A549 (cell line): Measurements from ENCODE around the gene CACNA1I. TPM values are rescaled to one million over a fixed set of nuclear protein-coding genes. Genes with fewer than 3 reads are reported as not detected.

ENCODE experiments used
- ATAC-seq, 2 experiments: fragments of 200-7000 bp in 1 of 2; fragments of >200 bp in 1 of 2; cut with Nextera tagmentation in 1 of 2; cut with Tn5 transposase in 1 of 2; 3 replicates each; pipeline versions ENCODE4 v1.8.0 to v1.9.1; 2018 to 2020; ENCODE audit warnings: mild to moderate bottlenecking in 1 of 2, moderate library complexity in 1 of 2
- CTCF ChIA-PET: fragments of 300-600 bp; sonication (Branson Sonifier 250); formaldehyde crosslinking; extraction: SDS; loops from one replicate; lab custom pipeline; 2021; ENCODE audit warnings: antibody characterized with exemption, inconsistent platforms; lab: Yijun Ruan, JAX
- POLR2A ChIA-PET: fragments of 350-600 bp; formaldehyde crosslinking; extraction: SDS; loops from one replicate; lab custom pipeline; 2021; ENCODE audit warnings: antibody characterized with exemption, inconsistent platforms; lab: Yijun Ruan, JAX
- DNase-seq, 2 experiments: peaks; one replicate each; pipeline versions ENCODE4 v3.0.0 to v3.0.0-alpha.2; 2011 to 2016; ENCODE audit warnings: low read depth in 1 of 2, low spot score in 1 of 2
- FAIRE-seq: peaks from 2 replicates; lab custom pipeline; 2011; peaks lifted over from hg19 to GRCh38; lab: Jason Lieb, UNC
- H3K27ac ChIP-seq, 2 experiments: fragments of >200 bp; sonication (Bioruptor Twin); formaldehyde crosslinking; 3 replicates each; pipeline ENCODE4 v1.5.1; 2016 to 2017
- H3K4me1 ChIP-seq: fragments of >200 bp; sonication (Bioruptor Twin); formaldehyde crosslinking; 3 replicates; pipeline ENCODE4 v1.6.1; 2016
- H3K4me2 ChIP-seq: fragments of >200 bp; sonication (Bioruptor Twin); formaldehyde crosslinking; 3 replicates; pipeline ENCODE4 v1.6.1; 2016
- H3K4me3 ChIP-seq: fragments of >200 bp; sonication (Bioruptor Twin); formaldehyde crosslinking; 3 replicates; pipeline ENCODE4 v1.5.1; 2016
- H3K9me3 ChIP-seq: fragments of >200 bp; sonication (Bioruptor Twin); formaldehyde crosslinking; 3 replicates; pipeline ENCODE4 v1.6.1; 2016
- CBX2 ChIP-seq: fragments of 200-600 bp; sonication (generic); IDR thresholded peaks from 2 replicates; pipeline ENCODE4 v1.6.1; 2016; ENCODE audit warnings: low read depth, mild to moderate bottlenecking, borderline replicate concordance
- CEBPB ChIP-seq, 2 experiments: fragments of >200 bp in 1 of 2; sonication (Bioruptor Twin) in 1 of 2; formaldehyde crosslinking in 1 of 2; IDR thresholded peaks; 2 replicates each; pipeline ENCODE4 v1.6.1; 2012 to 2016
- CTCF ChIP-seq: fragments of >200 bp; sonication (Bioruptor Twin); formaldehyde crosslinking; IDR thresholded peaks from 3 replicates; pipeline ENCODE4 v1.5.1; 2016
- EHF ChIP-seq: fragments of 250-450 bp; sonication (Bioruptor Pico); IDR thresholded peaks from 2 replicates; pipeline ENCODE4 v1.5.0; 2020; ENCODE audit warnings: mild to moderate bottlenecking
- FOXS1 ChIP-seq: fragments of 250-450 bp; sonication (Bioruptor Pico); IDR thresholded peaks from 2 replicates; pipeline ENCODE4 v1.5.0; 2020; ENCODE audit warnings: mild to moderate bottlenecking, moderate library complexity
- HMGXB4 ChIP-seq: fragments of 250-450 bp; sonication (Bioruptor Pico); IDR thresholded peaks from 2 replicates; pipeline ENCODE4 v1.5.0; 2021; ENCODE audit warnings: mild to moderate bottlenecking, moderate library complexity, borderline replicate concordance
- HOXA7 ChIP-seq: fragments of 250-450 bp; sonication (Bioruptor Pico); IDR thresholded peaks from 2 replicates; pipeline ENCODE4 v1.5.0; 2020; ENCODE audit warnings: mild to moderate bottlenecking, moderate library complexity
- HOXB13 ChIP-seq: fragments of 250-450 bp; sonication (Bioruptor Pico); IDR thresholded peaks from 2 replicates; pipeline ENCODE4 v1.5.0; 2020; ENCODE audit warnings: low read depth, mild to moderate bottlenecking, moderate library complexity
- HOXB5 ChIP-seq: fragments of 250-450 bp; sonication (Bioruptor Pico); IDR thresholded peaks from 2 replicates; pipeline ENCODE4 v1.5.0; 2020; ENCODE audit warnings: mild to moderate bottlenecking, moderate library complexity
- KDM1A ChIP-seq: fragments of 200-600 bp; sonication (generic); IDR thresholded peaks from 2 replicates; pipeline ENCODE4 v1.6.1; 2016; ENCODE audit warnings: low read depth, mild to moderate bottlenecking
- KDM5A ChIP-seq: fragments of 200-600 bp; sonication (generic); IDR thresholded peaks from 2 replicates; pipeline ENCODE4 v1.6.1; 2016; ENCODE audit warnings: antibody characterized with exemption, mild to moderate bottlenecking
- NPAS2 ChIP-seq: fragments of 250-450 bp; sonication (Bioruptor Pico); IDR thresholded peaks from 2 replicates; pipeline ENCODE4 v1.8.0; 2022; ENCODE audit warnings: mild to moderate bottlenecking, moderate library complexity, borderline replicate concordance
- PHF8 ChIP-seq: fragments of 200-600 bp; sonication (generic); IDR thresholded peaks from 2 replicates; pipeline ENCODE4 v1.6.1; 2016; ENCODE audit warnings: low read depth, mild to moderate bottlenecking, antibody characterized with exemption, moderate library complexity, borderline replicate concordance
- RNF2 ChIP-seq: fragments of 200-600 bp; sonication (generic); IDR thresholded peaks from 2 replicates; pipeline ENCODE4 v1.6.1; 2016; ENCODE audit warnings: low read depth, mild to moderate bottlenecking, antibody characterized with exemption, moderate library complexity, borderline replicate concordance
- SMC3 ChIP-seq: fragments of >200 bp; sonication (Bioruptor Twin); formaldehyde crosslinking; IDR thresholded peaks from 3 replicates; pipeline ENCODE4 v1.6.1; 2018; ENCODE audit warnings: inconsistent platforms
- TFCP2L1 ChIP-seq: fragments of 250-450 bp; sonication (Bioruptor Pico); IDR thresholded peaks from 2 replicates; pipeline ENCODE4 v1.5.0; 2021; ENCODE audit warnings: mild to moderate bottlenecking
- TP53 ChIP-seq: fragments of 250-450 bp; sonication (Bioruptor Pico); IDR thresholded peaks from 2 replicates; pipeline ENCODE4 v1.5.0; 2021; ENCODE audit warnings: mild to moderate bottlenecking, moderate library complexity
- ZC3H11A ChIP-seq: fragments of 450-650 bp; IDR thresholded peaks from 2 replicates; pipeline ENCODE4 v1.6.1; 2014; ENCODE audit warnings: antibody characterized with exemption, mild to moderate bottlenecking
- ZFP36 ChIP-seq: fragments of 450-650 bp; IDR thresholded peaks from 2 replicates; pipeline ENCODE4 v1.6.1; 2014; ENCODE audit warnings: borderline replicate concordance; ENCODE audit not compliant: partially characterized antibody
- ZNF302 ChIP-seq: fragments of 250-450 bp; sonication (Bioruptor Pico); IDR thresholded peaks from 2 replicates; pipeline ENCODE4 v1.9.0; 2021; ENCODE audit warnings: inconsistent platforms, mild to moderate bottlenecking, moderate library complexity
- WGBS: methylation state at CpG from one replicate; pipeline ENCODE4 v1.1.6; 2017; ENCODE audit errors: missing lambda C conversion rate; 5-methylcytosine and 5-hydroxymethylcytosine counted together
- polyA plus RNA-seq, 4 experiments: library from polyadenylated mRNA; depleted of rRNA in 3 of 4; stranded (reverse); fragments of >200 nt; fragmentation: RNase III in 1 of 4; extraction: RNeasy Plus Mini Kit Qiagen cat#74134 plus additional on column Dnase treatment in 1 of 4; gene quantifications; 2 replicates in 3 of 4; 3 replicates in 1 of 4; pipeline ENCODE4 v1.2.3, GENCODE V29; 2011 to 2017
- TF ChIP-seq, protein P1 (sequence below): fragments of >200 bp; sonication (Bioruptor Twin); formaldehyde crosslinking; IDR thresholded peaks from 2 replicates; pipeline ENCODE4 v1.6.1; 2016
- TF ChIP-seq, protein P2 (sequence below): IDR thresholded peaks from 2 replicates; pipeline ENCODE4 v1.6.1; 2012; ENCODE audit warnings: low read depth, borderline replicate concordance
- TF ChIP-seq, protein P3 (sequence below): IDR thresholded peaks from 2 replicates; pipeline ENCODE4 v1.6.1; 2012
- TF ChIP-seq, protein P4 (sequence below): IDR thresholded peaks from 2 replicates; pipeline ENCODE4 v1.6.1; 2012
- TF ChIP-seq, protein P5 (sequence below): fragments of 250-450 bp; sonication (Bioruptor Pico); IDR thresholded peaks from 2 replicates; pipeline ENCODE4 v1.5.0; 2020; ENCODE audit warnings: low read depth, mild to moderate bottlenecking, moderate library complexity

Gene CACNA1I
- polyA plus RNA-seq, 2 of the 4 experiments (the other 2 are of a cell fraction), result 0.03 to 0.13 TPM

GRCh38 chr22:39616051-39616450, 45.5 kb downstream of the CACNA1I start:
- 54% methylated on average over 4 of the region's 9 CpGs for WGBS
- ChIA-PET CTCF (interaction anchor here (1.2 to 1.8 kb wide), 3 partner anchors 8 to 56 kb away, joined by 3 read pairs; no protein-coding TSS in a partner anchor), POLR2A (no interaction called here)
- ATAC-seq, result no peak
- no peak for FAIRE-seq
- TF ChIP-seq NPAS2 (CRISPR knock-in tag), result no peak
- TF ChIP-seq SMC3, result no peak
- TF ChIP-seq, protein P1, sequence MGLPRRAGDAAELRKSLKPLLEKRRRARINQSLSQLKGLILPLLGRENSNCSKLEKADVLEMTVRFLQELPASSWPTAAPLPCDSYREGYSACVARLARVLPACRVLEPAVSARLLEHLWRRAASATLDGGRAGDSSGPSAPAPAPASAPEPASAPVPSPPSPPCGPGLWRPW, result no peak
- no peak for TF ChIP-seq ZFP36
- TF ChIP-seq HOXB13 (CRISPR knock-in tag), result no peak
- TF ChIP-seq, all 56 proteins: peak for 0
- H3K9me3 ChIP-seq, result no peaks in the 10 kb centered on the region
- no peak overlapping the region for H3K4me2 ChIP-seq
- no peaks in the 10 kb centered on the region for H3K4me1 ChIP-seq
- no peak overlapping the region for H3K27ac ChIP-seq
- no peak for DNase-seq
- no peak overlapping the region for H3K4me3 ChIP-seq

DNA sequence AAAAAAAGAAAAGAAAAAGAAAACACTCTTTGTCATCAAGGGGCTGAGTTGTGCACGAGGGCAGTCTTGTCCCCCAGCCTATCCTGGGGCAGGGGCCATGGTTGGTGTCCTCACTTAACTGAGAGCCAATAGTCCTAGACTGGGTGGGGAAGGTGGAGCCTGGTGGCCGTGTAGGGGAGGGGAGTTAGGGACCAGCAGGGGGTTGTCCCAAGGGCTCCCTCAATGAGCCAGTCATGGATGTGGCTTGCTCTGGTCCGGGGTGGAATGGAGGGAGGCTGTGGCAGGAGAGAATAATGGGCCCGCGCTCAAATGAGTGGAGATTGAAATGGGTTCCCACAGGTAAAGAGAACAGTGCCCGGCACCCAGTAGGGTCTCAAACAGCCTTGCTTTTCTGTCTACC, 46.2 kb downstream of the CACNA1I start:
- Histone ChIP-seq H3K9me3 (no peaks in the 10 kb centered on the region), H3K4me3 (no peak overlapping the region)
- WGBS, result 55% methylated on average over 6 of the region's 6 CpGs
- TF ChIP-seq PHF8 (no peak), KDM5A (no peak), SMC3 (no peak), ZNF302 (CRISPR knock-in tag) (no peak), CBX2 (no peak), RNF2 (no peak)
- TF ChIP-seq, protein P2, sequence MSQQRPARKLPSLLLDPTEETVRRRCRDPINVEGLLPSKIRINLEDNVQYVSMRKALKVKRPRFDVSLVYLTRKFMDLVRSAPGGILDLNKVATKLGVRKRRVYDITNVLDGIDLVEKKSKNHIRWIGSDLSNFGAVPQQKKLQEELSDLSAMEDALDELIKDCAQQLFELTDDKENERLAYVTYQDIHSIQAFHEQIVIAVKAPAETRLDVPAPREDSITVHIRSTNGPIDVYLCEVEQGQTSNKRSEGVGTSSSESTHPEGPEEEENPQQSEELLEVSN, result no peak
- TF ChIP-seq, protein P1, result no peak
- TF ChIP-seq, all 56 proteins: peak for 0
- ChIA-PET CTCF (interaction anchor here (1.5 kb wide), 1 partner anchor 408 kb away, joined by 5 read pairs; no protein-coding TSS in a partner anchor), POLR2A (no interaction called here)
- ATAC-seq, result peak in 1 of 2 experiments; percentile 41; a peak in 3 of 6 replicates
- DNase-seq, result no peak
- no peaks in the 10 kb centered on the region for H3K4me1 ChIP-seq
- no peak for FAIRE-seq
- no peak overlapping the region for H3K27ac ChIP-seq
- no peak overlapping the region for H3K4me2 ChIP-seq

- no peaks in the 10 kb centered on the region for H3K4me1 ChIP-seq
- no peak for ATAC-seq
- no peak overlapping the region for H3K4me3 ChIP-seq
- H3K4me2 ChIP-seq, result no peak overlapping the region
- no peak overlapping the region for H3K27ac ChIP-seq
- DNase-seq, result no peak
- POLR2A ChIA-PET, result no interaction called here
- FAIRE-seq, result no peak
- no peaks in the 10 kb centered on the region for H3K9me3 ChIP-seq
- CTCF ChIA-PET, result interaction anchor here (1.5 kb wide), 1 partner anchor 407 kb away, joined by 5 read pairs; no protein-coding TSS in a partner anchor
- WGBS, result 24% methylated on average over 8 of the region's 15 CpGs
- TF ChIP-seq HOXB5 (CRISPR knock-in tag) (no peak), TP53 (CRISPR knock-in tag) (no peak), CEBPB (IDR thresholded peaks at IDR 0.05) (no peak), HOXB13 (CRISPR knock-in tag) (no peak), ZC3H11A (no peak), CTCF (no peak), EHF (no peak), FOXS1 (CRISPR knock-in tag) (no peak), CBX2 (no peak), HOXA7 (CRISPR knock-in tag) (no peak), TFCP2L1 (CRISPR knock-in tag) (no peak), KDM1A (no peak), HMGXB4 (CRISPR knock-in tag) (no peak)
- TF ChIP-seq, protein P3, sequence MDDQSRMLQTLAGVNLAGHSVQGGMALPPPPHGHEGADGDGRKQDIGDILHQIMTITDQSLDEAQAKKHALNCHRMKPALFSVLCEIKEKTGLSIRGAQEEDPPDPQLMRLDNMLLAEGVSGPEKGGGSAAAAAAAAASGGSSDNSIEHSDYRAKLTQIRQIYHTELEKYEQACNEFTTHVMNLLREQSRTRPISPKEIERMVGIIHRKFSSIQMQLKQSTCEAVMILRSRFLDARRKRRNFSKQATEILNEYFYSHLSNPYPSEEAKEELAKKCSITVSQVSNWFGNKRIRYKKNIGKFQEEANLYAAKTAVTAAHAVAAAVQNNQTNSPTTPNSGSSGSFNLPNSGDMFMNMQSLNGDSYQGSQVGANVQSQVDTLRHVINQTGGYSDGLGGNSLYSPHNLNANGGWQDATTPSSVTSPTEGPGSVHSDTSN, result no peak
- TF ChIP-seq, protein P4, sequence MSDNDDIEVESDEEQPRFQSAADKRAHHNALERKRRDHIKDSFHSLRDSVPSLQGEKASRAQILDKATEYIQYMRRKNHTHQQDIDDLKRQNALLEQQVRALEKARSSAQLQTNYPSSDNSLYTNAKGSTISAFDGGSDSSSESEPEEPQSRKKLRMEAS, result no peak
- TF ChIP-seq, protein P2, result no peak
- TF ChIP-seq, protein P5, sequence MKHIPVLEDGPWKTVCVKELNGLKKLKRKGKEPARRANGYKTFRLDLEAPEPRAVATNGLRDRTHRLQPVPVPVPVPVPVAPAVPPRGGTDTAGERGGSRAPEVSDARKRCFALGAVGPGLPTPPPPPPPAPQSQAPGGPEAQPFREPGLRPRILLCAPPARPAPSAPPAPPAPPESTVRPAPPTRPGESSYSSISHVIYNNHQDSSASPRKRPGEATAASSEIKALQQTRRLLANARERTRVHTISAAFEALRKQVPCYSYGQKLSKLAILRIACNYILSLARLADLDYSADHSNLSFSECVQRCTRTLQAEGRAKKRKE (CRISPR knock-in tag), result no peak
Measured at GRCh38 chr22:39617342-39617741, 46.8 kb downstream of the CACNA1I start.
